ENCODE results near the gene PRKAR1A.
"Not testable (repeated sequence)": the region's sequence is repeated elsewhere in the genome, so short reads cannot be mapped to it uniquely, and the experiment has no call there.

The PRKAR1A gene

GRCh38 chr17:68511254-68511670 is 968 bp upstream of the PRKAR1A start:
- no peak for DNase-seq (ENCODE audit: low read depth in 3 of 3)

DNA sequence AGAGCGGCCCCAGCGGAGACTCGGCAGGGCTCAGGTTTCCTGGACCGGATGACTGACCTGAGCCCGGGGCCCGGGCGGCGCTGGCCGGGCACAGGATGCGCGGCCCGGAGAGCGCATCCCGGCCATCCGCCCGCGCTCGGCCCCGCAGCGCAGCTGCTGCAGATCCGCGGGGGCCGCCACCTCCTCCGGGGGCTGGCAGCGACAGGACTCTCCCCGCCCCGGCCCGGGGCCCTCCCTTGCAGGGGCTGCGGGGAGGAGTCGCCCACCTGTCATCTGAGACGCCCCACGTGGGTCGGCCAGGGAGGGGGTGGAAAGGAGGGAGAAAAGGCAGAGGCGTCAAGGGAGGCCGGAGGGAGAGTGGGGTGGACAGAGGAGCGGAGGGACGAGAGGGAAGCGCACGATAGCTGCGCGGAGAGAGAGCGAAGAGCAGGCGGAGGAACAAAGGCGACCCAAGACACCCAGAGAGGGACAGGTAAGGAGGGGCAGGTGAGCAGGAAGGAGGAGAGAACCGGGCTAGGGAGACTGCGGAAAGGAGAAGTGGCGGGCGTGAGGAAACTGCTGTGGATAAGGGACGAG is 471 bp upstream of the PRKAR1A start:
- DNase-seq (ENCODE audit: low read depth in 3 of 3): peak; percentile 17 to 64 (median 32)

DNA sequence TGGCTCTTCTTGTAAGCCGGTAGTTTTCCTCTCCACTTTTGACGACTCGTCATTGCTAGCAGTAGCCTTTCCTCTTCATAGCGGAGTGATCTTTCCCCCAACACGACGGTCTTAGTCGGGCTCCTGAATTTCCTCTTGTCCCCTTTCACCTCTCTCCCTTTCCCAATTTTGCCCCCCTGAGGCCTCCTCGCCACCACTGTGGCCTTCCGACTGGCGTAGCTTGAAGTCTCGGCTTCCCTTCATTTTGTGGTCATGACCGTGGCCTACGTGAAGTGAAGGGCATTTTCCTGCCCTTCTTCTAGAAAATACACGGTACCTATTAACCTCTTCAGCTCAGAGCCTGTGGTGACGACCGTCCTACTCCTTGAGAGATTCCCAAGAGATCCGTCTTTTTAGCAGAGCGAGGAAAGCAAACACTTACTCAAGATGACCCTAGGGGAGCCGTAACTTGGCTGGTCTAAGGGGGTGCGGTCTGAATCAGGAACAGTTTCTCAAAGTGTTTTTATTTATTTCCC is 787 bp downstream of the PRKAR1A start:
- DNase-seq (ENCODE audit: low read depth in 3 of 3): no peak

- no peak for DNase-seq (ENCODE audit: low read depth in 3 of 3)
Measured at GRCh38 chr17:68513932-68514331, 1.7 kb downstream of the PRKAR1A start.

- no peak for DNase-seq (ENCODE audit: low read depth in 3 of 3)
Measured at GRCh38 chr17:68514831-68515635, 2.8 kb downstream of the PRKAR1A start.

DNA sequence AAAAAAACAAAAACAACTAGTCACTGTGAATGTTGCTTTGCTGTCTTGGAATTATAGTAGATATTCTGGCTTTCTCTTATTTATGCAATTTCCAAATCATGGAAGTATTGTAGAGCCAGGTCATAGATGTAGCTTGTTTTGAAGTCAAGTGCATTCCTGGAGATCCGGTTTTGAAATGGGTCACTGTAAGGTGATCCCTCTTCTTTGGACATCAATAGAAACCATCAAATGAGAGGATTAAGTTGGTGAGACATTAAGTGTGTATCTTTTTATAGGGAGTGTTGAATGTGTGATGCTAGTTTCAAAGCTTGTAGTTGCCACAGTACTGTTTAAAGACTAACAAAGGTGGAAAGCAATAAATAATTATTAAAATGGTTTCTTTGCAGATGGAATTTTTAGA is 4.5 kb downstream of the PRKAR1A start:
- no peak for DNase-seq (ENCODE audit: low read depth in 3 of 3)

DNA sequence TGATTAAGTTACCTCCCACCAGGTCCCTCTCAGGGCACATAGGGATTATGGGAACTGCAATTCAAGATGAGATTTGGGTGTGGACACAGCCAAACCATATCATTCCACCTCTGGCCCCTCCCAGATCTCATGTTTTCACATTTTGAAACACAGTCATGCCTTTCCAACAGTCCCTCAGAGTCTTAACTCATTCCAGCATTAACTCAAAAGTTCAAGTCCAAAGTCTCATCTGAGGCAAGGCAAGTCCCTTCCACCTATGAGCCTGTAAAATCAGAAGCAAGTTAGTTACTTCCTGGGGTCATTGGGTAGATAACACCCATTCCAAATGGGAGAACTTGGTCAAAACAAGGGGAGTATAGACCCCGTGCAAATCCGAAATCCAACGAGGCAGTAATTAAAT is 5.4 kb downstream of the PRKAR1A start:
- not testable (repeated sequence) for DNase-seq (ENCODE audit: low read depth in 3 of 3)

GRCh38 chr17:68518063-68518815 is 6.0 kb downstream of the PRKAR1A start:
- no peak for DNase-seq (ENCODE audit: low read depth in 3 of 3)

DNA sequence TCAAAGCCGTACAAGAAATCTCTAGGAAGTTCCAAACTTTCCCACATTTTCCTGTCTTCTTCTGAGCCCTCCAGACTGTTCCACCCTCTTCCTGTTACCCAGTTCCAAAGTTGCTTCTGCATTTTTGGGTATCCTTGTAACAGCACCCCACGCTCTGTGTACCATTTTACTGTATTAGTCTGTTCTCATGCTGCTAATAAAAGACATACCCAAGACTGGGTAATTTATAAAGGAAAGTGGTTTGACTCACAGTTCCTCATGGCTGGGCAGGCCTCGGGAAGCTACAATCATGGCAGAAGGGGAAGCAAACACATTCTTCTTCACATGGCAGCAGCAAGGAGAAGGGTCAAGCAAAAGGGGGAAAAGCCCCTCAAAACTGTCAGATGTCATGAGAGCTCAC is 6.8 kb downstream of the PRKAR1A start:
- DNase-seq (ENCODE audit: low read depth in 3 of 3): not testable (repeated sequence)

GRCh38 chr17:68519911-68520310 is 7.7 kb downstream of the PRKAR1A start:
- DNase-seq (ENCODE audit: low read depth in 3 of 3): no peak

DNA sequence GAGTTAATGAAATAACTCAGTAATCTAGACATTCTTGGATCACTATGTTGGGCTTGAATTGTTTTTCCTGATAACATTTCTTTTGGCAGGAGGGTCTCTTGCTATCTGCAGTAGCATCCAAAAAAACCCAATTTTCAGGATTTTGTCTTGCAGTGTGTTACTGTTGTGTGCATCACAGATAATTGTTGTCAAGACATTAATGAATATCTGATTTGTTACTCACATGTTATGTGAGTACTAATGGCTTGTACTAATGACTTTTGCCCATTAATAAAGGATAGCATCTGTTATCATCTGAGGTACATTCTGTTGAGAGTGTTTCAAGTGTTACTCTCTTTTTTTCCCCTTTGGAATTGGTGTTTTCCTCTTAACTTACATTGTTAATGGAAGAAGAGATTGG is 10.0 kb downstream of the PRKAR1A start:
- DNase-seq (ENCODE audit: low read depth in 3 of 3): no peak

- no peak for DNase-seq (ENCODE audit: low read depth in 3 of 3)
Measured at GRCh38 chr17:68526548-68526947, 14.3 kb downstream of the PRKAR1A start.

GRCh38 chr17:68527314-68527713 is 15.1 kb downstream of the PRKAR1A start:
- DNase-seq (ENCODE audit: low read depth in 3 of 3): no peak

GRCh38 chr17:68531252-68531651 is 19.0 kb downstream of the PRKAR1A start:
- no peak for DNase-seq (ENCODE audit: low read depth in 3 of 3)

DNA sequence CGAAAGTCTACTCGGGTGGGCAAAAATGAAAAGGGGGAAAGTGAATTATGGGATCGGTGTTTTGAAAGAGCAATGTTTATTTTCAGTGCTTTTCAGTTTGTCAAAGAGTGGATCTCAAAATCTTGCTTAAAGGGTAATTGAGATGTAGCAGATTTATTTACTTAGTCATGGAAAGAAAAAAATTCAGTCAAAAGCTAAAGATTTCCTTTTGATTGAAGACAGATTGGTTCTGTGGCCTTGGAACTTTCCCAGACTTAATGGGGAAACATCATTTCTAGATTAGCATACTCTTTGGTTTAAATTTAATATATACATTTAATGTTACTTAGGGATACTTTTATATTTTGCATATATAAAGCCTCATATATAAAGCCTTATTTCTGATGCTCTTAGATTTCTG is 20.6 kb downstream of the PRKAR1A start:
- DNase-seq (ENCODE audit: low read depth in 3 of 3): no peak

GRCh38 chr17:68533887-68534694 is 21.9 kb downstream of the PRKAR1A start:
- no peak for DNase-seq (ENCODE audit: low read depth in 3 of 3)

- DNase-seq (ENCODE audit: low read depth in 3 of 3): no peak
Measured at GRCh38 chr17:68534695-68535088, 22.5 kb downstream of the PRKAR1A start.

GRCh38 chr17:68535922-68536321 is 23.7 kb downstream of the PRKAR1A start:
- no peak for DNase-seq (ENCODE audit: low read depth in 3 of 3)

DNA sequence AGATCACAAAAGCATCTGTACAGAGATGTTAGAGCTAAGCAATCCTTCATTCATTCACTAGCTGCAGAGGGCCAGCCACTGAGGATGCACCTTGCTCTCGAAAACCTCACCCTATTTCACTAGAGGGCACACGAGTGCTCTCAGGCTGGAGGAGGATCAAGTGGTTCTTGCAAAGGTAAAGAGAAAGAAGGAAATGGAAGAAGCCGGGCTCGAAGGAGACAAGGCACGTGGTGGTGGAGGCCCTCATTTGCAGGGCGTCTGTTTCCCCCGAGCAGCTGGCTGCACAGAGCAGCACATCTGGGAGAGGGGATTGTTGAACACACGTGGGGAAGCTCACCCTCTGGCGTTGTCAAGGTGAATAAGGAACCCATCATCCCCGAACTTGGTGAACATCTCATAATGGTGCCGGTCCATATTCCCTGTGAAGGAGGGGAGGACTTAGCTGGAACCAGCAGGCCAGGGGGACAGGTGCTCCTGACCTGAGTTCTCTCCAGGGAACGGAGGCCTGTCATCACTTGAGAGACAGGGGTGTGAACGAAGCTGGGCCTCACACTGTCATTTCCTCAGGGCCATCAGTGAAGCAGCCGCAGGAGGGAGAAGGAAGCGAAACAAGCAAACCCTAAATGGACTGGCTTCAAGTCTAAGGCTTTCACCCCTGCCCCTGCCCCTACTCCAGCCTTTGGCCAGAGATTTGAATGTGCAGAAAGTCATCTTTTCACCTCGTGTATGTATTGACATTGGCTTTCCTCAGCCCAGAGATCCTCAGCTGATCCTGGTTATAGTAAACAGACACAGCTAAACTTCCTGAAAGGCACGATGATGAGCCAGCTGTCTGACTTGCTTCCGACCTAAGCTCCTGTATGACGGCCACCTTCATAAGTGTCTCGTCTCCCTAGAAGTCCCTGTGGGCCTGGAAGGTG is 27.6 kb downstream of the PRKAR1A start:
- no peak for DNase-seq (ENCODE audit: low read depth in 3 of 3)

- DNase-seq (ENCODE audit: low read depth in 3 of 3): no peak
Measured at GRCh38 chr17:68540981-68541380, 28.8 kb downstream of the PRKAR1A start.

- no peak for DNase-seq (ENCODE audit: low read depth in 3 of 3)
Measured at GRCh38 chr17:68541816-68542215, 29.6 kb downstream of the PRKAR1A start.

Measured in stimulated activated CD4-positive, alpha-beta T cell treated with anti-CD3 and anti-CD28 coated beads, TNF-alpha, amount 100 ng/mL, for 24 hours (primary cell).